Stimulated activated CD4-positive, alpha-beta T cell treated with anti-CD3 and anti-CD28 coated beads, Interleukin-2, amount 100 ng/mL, for 48 hours (primary cell): ENCODE data around the gene DCC.

Source experiments
- DNase-seq, 2 donors: peaks; one replicate each; pipeline ENCODE4 v3.0.0-alpha.2; 2020

Gene DCC

DNA sequence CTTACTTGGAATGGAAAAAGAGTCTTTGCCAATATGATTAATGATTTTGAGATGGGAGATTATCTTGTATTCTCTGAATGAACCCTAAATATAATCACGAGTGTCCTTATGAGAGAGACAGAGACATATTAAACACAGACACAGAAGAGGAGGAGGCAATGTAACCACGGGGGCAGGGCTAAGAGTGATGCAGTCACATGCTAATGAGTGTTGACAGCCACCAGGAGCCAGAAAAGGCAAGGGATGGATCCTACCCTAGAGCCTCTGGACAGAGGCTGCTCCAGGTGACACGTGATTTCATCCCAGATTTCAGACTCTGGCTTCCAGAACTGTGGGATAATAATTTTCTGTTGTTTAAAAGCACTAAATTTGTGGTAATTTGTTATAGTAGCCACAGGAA, 1204.9 kb downstream of the DCC start:
- no peak for DNase-seq

DNA sequence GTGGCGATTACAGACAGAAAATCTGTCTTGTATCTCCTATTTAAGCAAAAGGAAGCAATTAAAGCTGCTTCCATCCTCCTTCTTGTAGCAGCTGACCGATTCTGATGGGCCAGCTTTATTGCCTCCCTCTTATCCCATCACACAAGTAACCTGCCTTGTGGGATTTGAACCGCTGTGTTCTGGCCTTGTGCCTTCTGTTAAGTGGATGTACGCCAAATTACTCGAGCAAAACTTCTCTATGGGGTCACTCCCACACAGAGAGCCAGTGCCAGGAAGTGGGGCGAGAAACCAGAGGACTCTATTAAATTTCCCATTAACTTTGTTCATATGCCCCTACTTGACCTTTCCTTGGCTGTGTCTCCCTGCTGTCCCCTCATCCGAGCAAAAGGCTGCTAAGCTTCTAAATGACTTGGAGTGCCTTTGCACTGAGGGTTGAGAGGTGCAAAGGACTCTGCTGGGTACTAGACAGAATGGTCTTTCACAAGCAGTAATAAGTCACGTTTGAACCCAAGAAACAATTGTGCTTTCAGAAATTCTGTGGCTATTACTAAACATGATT, 1212.0 kb downstream of the DCC start:
- no peak for DNase-seq

DNA sequence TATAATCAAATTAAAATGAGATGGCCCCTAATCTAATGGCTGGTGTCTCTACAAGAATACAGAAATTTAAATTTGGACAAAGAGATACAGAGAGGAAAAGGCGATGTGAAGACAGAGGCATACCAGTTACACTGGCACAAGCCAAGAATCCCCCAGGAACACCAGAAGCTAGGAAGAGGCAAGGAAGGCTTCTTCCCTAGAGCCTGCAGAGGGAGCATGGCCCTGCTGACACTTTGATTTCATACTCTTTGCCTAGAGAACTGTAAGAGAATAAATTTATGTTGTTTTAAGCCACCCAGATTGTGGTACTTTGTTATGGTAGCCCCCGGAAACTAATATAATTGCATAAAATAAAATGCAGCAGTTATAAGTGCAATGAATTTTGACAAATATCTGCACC, 1213.0 kb downstream of the DCC start:
- DNase-seq: no peak

DNA sequence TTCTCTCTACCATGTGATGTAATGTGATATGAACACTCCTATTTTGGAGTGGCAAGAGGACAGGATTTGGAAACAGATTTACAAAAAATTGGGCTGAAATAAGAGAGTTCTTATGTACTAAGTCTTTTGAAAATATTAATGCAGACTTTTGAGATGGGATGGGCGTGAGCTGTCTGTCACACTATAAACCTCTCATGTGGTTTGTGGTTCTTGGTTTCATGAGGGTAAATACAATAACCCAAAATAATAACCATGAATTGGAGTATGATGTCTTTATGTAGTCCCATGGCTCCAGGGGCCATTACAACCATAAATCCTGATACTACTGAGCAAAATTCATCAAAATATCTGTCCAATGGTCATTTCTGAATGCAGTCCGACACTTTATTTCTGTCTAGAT, 1216.5 kb downstream of the DCC start:
- no peak for DNase-seq

DNA sequence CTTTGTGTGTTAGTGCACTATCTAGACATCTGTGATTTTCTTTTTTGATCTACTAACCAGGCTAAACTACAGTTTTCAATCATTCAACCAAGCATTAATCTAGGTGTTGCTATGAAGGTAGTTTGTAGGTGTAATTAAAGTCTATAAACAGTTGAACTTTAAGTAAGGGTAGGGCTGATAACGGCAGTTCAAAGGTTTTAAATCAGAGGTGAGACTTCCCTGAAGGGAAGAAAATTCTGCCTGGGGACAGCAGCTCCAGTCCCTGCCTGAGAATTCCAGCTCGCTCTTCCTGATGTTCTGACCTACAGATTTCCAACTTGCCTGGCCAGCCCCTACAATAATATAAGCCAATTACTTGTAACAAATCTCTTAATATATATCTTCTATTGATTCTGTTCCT, 1220.5 kb downstream of the DCC start:
- DNase-seq: no peak

DNA sequence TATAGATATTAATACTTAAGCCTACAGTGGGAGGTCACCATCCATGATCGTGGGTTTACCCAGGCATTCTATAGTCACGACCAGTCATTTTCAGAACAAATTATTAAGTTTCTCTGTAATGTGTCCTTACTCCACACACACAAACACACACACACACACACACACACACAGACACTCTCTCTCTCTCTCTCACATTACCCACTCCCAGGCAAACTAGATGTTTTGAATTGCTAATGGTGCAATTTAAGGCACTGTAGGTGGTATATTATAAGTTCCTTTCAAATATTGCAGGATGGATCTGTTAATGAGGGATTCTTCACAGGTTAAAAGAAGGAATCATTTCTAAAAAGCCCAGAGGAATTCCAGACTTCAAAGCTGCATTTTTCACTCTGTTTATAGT, 1226.6 kb downstream of the DCC start:
- DNase-seq: no peak

DNA sequence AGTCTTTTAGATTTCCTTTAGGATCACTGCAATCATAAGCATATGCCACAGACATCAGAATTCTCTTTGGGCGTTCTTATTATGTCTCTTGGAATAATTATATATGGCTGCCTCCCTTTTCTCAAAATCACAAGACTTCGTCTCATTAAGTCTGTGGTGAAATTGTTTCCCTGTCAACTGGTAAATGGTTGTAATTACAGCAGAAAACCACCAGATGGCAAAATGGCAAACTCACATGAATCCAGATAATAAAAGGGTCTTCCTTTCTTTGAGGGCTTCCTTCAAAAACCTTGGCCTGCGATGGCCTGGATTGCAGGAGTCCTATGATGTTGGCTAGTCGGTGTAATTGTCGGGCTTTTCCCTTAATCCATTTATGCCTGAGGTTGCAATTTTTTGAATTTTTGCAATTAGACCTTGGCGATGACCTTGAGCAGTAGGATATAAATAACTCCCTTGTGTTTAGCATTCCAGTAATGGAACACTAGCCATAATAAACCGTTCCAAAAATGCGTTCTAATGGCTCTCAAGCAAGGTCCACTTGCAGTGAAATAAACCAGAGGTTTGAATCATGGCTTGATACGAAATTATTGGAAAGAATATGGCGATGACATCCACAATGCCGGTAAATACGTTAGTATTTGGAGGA, 1228.1 kb downstream of the DCC start:
- DNase-seq: no peak
